Smooth muscle cell (in vitro differentiated cells): ENCODE results near the gene BRAP. TPM values are rescaled to one million over a fixed set of nuclear protein-coding genes. Genes with fewer than 3 reads are reported as not detected.
A peak's percentile ranks its signal among the peaks of the same experiment; 100 is the strongest.

ENCODE experiments used
- DNase-seq: peaks from one replicate; lab custom pipeline; 2025; ENCODE audit not compliant: unreplicated experiment; lab: John Stamatoyannopoulos, UW
- H2AFZ ChIP-seq: fragments of 200-600 bp; sonication (generic); 2 replicates; pipeline ENCODE4 v1.6.0; 2016; ENCODE audit warnings: antibody characterized with exemption, low read depth, mild to moderate bottlenecking
- H3F3A ChIP-seq: fragments of 200-600 bp; sonication (generic); 2 replicates; pipeline ENCODE4 v1.6.0; 2017; ENCODE audit warnings: antibody characterized with exemption, low read depth
- H3K27ac ChIP-seq: fragments of 200-600 bp; sonication (generic); 2 replicates; pipeline ENCODE4 v1.5.1; 2016; ENCODE audit warnings: low read depth, mild to moderate bottlenecking
- H3K27me3 ChIP-seq: fragments of 200-600 bp; sonication (generic); 2 replicates; pipeline ENCODE4 v1.6.1; 2016; ENCODE audit warnings: low read depth, mild to moderate bottlenecking
- H3K36me3 ChIP-seq: fragments of 200-600 bp; sonication (generic); 2 replicates; pipeline ENCODE4 v1.5.1; 2016; ENCODE audit warnings: low read depth
- H3K4me1 ChIP-seq: fragments of 200-600 bp; sonication (generic); 2 replicates; pipeline ENCODE4 v1.5.1; 2016; ENCODE audit warnings: low read depth
- H3K4me2 ChIP-seq: fragments of 200-600 bp; sonication (generic); 2 replicates; pipeline ENCODE4 v1.6.0; 2016; ENCODE audit warnings: mild to moderate bottlenecking
- H3K4me3 ChIP-seq: fragments of 200-600 bp; sonication (generic); 2 replicates; pipeline ENCODE4 v1.5.1; 2016; ENCODE audit warnings: mild to moderate bottlenecking
- H3K79me2 ChIP-seq: fragments of 200-600 bp; sonication (generic); 2 replicates; pipeline ENCODE4 v1.6.0; 2016; ENCODE audit warnings: low read depth, mild to moderate bottlenecking
- H3K9ac ChIP-seq: fragments of 200-600 bp; sonication (generic); 2 replicates; pipeline ENCODE4 v1.6.0; 2016; ENCODE audit warnings: low read depth
- H3K9me3 ChIP-seq: fragments of 200-600 bp; sonication (generic); replicated peaks from 2 replicates; pipeline ENCODE4 v1.5.1; 2016; ENCODE audit warnings: low read depth
- H4K20me1 ChIP-seq: fragments of 200-600 bp; sonication (generic); 2 replicates; pipeline ENCODE4 v1.6.0; 2016; ENCODE audit warnings: low read depth
- CTCF ChIP-seq: fragments of 200-600 bp; sonication (generic); IDR thresholded peaks from 2 replicates; pipeline ENCODE4 v1.5.1; 2017; ENCODE audit warnings: borderline replicate concordance, mild to moderate bottlenecking, antibody characterized with exemption; ENCODE audit not compliant: insufficient read depth, poor library complexity, severe bottlenecking
- WGBS: methylation state at CpG from one replicate; pipeline ENCODE4 v1.1.7; 2016; ENCODE audit warnings: low lambda C conversion rate; 5-methylcytosine and 5-hydroxymethylcytosine counted together
- polyA plus RNA-seq: library from polyadenylated mRNA; unstranded; fragments of >200 nt; fragmentation: Nextera tagmentation; extraction: Ambion mirVana; gene quantifications from 2 replicates; pipeline ENCODE4 v1.2.1, GENCODE V29; 2016
- total RNA-seq: library from RNA; depleted of rRNA; stranded (reverse); fragments of >200 nt; gene quantifications from 2 replicates; pipeline ENCODE4 v1.2.3, GENCODE V29; 2014

The BRAP gene
- 17.7 and 18.8 TPM in 2 replicates for total RNA-seq
- polyA plus RNA-seq = 16.4 and 20.4 TPM in 2 replicates

GRCh38 chr12:111685811-111686573 is at the start of gene BRAP, which contains the start of gene ACAD10:
Gene BRAP, minus strand, starts transcription at chr12:111685956. Its CDS starts 164 bp downstream, at chr12:111685792.
Gene ACAD10, plus strand, starts transcription at chr12:111686053. Its CDS starts 6,657 bp downstream, at chr12:111692710.
- peak within 1 kb of the TSS; percentile 85 for H3K4me3 ChIP-seq
- H3K27me3 ChIP-seq = no peaks in the 10 kb centered on the region
- peak within 1 kb of the TSS; percentile 29 for H2AFZ ChIP-seq
- peak; percentile 77 for DNase-seq
- H3K4me2 ChIP-seq = peak within 1 kb of the TSS; percentile 98
- H3K79me2 ChIP-seq = peaks cover 27% of the 10 kb centered on the region
- H3K36me3 ChIP-seq = peaks cover 6% of the 10 kb centered on the region
- peaks cover 9% of the 10 kb centered on the region for H4K20me1 ChIP-seq
- H3F3A ChIP-seq = no peaks in the 10 kb centered on the region
- no peak for TF ChIP-seq CTCF
- 2% methylated on average over 49 of the region's 63 CpGs for WGBS
- no peaks in the 10 kb centered on the region for H3K9me3 ChIP-seq
- peak within 1 kb of the TSS; percentile 85 for H3K27ac ChIP-seq
- peak within 1 kb of the TSS; percentile 97 for H3K9ac ChIP-seq
- peaks cover 19% of the 10 kb centered on the region for H3K4me1 ChIP-seq

GRCh38 chr12:111733340-111733915 is 47.7 kb upstream of the BRAP start:
- whole genome bisulfite sequencing = 91% methylated on average over 8 of the region's 8 CpGs
- no peaks in the 10 kb centered on the region for H3K27me3 ChIP-seq

GRCh38 chr12:111732786-111733185 is 47.0 kb upstream of the BRAP start:
- no peak overlapping the region for H3K4me2 ChIP-seq
- H4K20me1 ChIP-seq = no peaks in the 10 kb centered on the region
- no peaks in the 10 kb centered on the region for H3K9me3 ChIP-seq
- 98% methylated on average over 4 of the region's 4 CpGs for whole genome bisulfite sequencing
- TF ChIP-seq CTCF = no peak
- no peaks in the 10 kb centered on the region for H3K4me1 ChIP-seq
- H3F3A ChIP-seq = no peaks in the 10 kb centered on the region
- no peak overlapping the region for H2AFZ ChIP-seq
- H3K27ac ChIP-seq = no peak overlapping the region
- no peak for DNase-seq
- H3K4me3 ChIP-seq = no peak overlapping the region
- H3K36me3 ChIP-seq = peaks cover 8% of the 10 kb centered on the region
- H3K27me3 ChIP-seq = no peaks in the 10 kb centered on the region
- no peaks in the 10 kb centered on the region for H3K79me2 ChIP-seq
- no peak overlapping the region for H3K9ac ChIP-seq

More at GRCh38 chr12:111733340-111733915, 47.7 kb upstream of the BRAP start:
- no peak overlapping the region for H3K4me2 ChIP-seq
- no peaks in the 10 kb centered on the region for H3K9me3 ChIP-seq
- no peak overlapping the region for H3K27ac ChIP-seq
- H3K4me1 ChIP-seq = no peaks in the 10 kb centered on the region
- peaks cover 3% of the 10 kb centered on the region for H3K36me3 ChIP-seq
- no peak overlapping the region for H3K9ac ChIP-seq
- DNase-seq = no peak
- no peaks in the 10 kb centered on the region for H3K79me2 ChIP-seq
- no peaks in the 10 kb centered on the region for H4K20me1 ChIP-seq
- H2AFZ ChIP-seq = no peak overlapping the region
- H3K4me3 ChIP-seq = no peak overlapping the region
- no peak for TF ChIP-seq CTCF
- H3F3A ChIP-seq = no peaks in the 10 kb centered on the region
